Measurements from ENCODE around the gene SNUPN. TPM values are rescaled to one million over a fixed set of nuclear protein-coding genes. Genes with fewer than 3 reads are reported as not detected.

Gene SNUPN
- total and polyA plus RNA-seq, 4 donors = 19.1 to 24.6 (median 21.1) TPM

DNA sequence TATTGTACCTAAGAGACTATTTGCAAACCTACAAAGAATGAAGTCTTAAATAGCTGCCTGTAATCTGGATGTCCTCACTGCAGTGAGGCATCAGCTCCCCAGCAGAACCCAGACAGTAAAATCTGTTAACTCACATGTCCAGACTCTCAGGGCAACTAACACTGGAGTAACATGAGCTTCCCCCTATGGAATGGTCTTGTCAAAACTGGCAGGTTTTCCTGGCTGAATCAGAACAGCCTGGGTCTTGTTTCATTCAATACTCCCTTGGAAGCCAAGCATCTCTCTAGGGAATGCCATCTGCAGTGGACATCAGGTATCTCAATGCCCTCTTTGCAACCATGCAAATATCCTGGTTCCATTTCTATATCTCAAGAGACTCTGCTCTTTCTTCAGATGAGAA, 70.8 kb downstream of the SNUPN start:
- H3K9me3 ChIP-seq (ENCODE audit: control insufficient read depth in 4 of 4, insufficient read depth in 3 of 4, low read length in 3 of 4) = no peaks in the 10 kb centered on the region
- no peak for DNase-seq
- H3K27me3 ChIP-seq (ENCODE audit: control insufficient read depth in 3 of 3, insufficient read depth in 3 of 3, low read length in 2 of 3) = no peaks in the 10 kb centered on the region
- TF ChIP-seq, protein P1, sequence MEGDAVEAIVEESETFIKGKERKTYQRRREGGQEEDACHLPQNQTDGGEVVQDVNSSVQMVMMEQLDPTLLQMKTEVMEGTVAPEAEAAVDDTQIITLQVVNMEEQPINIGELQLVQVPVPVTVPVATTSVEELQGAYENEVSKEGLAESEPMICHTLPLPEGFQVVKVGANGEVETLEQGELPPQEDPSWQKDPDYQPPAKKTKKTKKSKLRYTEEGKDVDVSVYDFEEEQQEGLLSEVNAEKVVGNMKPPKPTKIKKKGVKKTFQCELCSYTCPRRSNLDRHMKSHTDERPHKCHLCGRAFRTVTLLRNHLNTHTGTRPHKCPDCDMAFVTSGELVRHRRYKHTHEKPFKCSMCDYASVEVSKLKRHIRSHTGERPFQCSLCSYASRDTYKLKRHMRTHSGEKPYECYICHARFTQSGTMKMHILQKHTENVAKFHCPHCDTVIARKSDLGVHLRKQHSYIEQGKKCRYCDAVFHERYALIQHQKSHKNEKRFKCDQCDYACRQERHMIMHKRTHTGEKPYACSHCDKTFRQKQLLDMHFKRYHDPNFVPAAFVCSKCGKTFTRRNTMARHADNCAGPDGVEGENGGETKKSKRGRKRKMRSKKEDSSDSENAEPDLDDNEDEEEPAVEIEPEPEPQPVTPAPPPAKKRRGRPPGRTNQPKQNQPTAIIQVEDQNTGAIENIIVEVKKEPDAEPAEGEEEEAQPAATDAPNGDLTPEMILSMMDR (IDR thresholded peaks at IDR 0.05; ENCODE audit: control extremely low read depth, extremely low read depth) = no peak
- no peak for ATAC-seq (ENCODE audit: insufficient read depth, low FRiP score)
- peaks cover 0 to 1% (median 0%) of the 10 kb centered on the region in 4 donors for H3K36me3 ChIP-seq (ENCODE audit: control insufficient read depth in 4 of 4, insufficient read depth in 4 of 4, low read length in 4 of 4)
- peaks cover 0 to 7% (median 0%) of the 10 kb centered on the region in 5 donors for H3K4me1 ChIP-seq (ENCODE audit: control insufficient read depth in 5 of 5, insufficient read depth in 5 of 5, low read length in 5 of 5)
- H3K4me3 ChIP-seq = no peak overlapping the region
- H3K9ac ChIP-seq (ENCODE audit: insufficient read depth in 1 of 2, low read length in 2 of 2) = no peak overlapping the region
- no peak overlapping the region for H3K27ac ChIP-seq (ENCODE audit: low read depth in 1 of 2, low read length in 1 of 2)

DNA sequence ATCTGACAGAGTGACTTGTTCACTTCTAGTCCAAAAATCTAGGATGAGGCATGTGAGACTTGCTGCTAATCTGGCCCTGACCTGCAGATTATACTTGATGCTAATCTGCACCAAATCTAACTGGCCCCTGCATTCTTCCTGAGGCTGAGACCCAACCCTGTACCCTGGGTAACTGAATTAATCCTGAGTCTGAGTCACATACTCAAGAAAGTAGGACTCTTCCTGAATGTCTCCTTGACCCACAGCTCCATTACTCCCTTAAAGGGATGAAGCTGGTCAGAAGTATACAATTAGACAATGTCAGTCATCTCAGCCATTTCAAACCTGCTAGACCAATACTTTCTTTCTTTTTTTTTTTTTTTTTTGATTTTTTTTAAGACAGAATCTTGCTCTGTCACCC, 71.9 kb downstream of the SNUPN start:
- no peak for DNase-seq
- Histone ChIP-seq H3K27ac (ENCODE audit: low read depth in 1 of 2, low read length in 1 of 2) (no peak overlapping the region), H3K9me3 (ENCODE audit: control insufficient read depth in 4 of 4, insufficient read depth in 3 of 4, low read length in 3 of 4) (no peaks in the 10 kb centered on the region), H3K9ac (ENCODE audit: insufficient read depth in 1 of 2, low read length in 2 of 2) (no peak overlapping the region), H3K4me1 (ENCODE audit: control insufficient read depth in 5 of 5, insufficient read depth in 5 of 5, low read length in 5 of 5) (peaks cover 0 to 7% (median 0%) of the 10 kb centered on the region in 5 donors), H3K4me3 (no peak overlapping the region), H3K36me3 (ENCODE audit: control insufficient read depth in 4 of 4, insufficient read depth in 4 of 4, low read length in 4 of 4) (peaks cover 0 to 1% (median 0%) of the 10 kb centered on the region in 4 donors), H3K27me3 (ENCODE audit: control insufficient read depth in 3 of 3, insufficient read depth in 3 of 3, low read length in 2 of 3) (no peaks in the 10 kb centered on the region)
- TF ChIP-seq, protein P1 (IDR thresholded peaks at IDR 0.05; ENCODE audit: control extremely low read depth, extremely low read depth) = no peak
- ATAC-seq (ENCODE audit: insufficient read depth, low FRiP score) = no peak

DNA sequence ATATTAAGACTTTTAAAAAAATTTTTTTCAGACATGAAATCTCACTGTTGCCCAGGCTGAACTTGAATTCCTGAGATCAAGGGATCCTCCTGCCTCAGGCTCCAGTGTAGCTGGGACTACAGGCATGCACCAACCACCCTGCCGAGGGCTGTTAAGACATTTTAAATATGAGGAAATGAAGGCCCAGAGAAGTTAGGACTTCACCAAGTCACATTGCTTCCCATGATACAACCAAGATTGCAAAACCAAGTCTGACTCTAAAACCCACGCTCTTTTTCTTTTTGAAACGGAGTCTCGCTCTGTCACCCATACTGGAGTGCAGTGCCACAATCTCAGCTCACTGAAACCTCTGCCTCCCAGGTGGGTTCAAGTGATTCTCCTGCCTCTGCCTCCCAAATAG, 74.4 kb downstream of the SNUPN start:
- TF ChIP-seq, protein P1 (IDR thresholded peaks at IDR 0.05; ENCODE audit: control extremely low read depth, extremely low read depth) = no peak
- H3K4me1 ChIP-seq (ENCODE audit: control insufficient read depth in 5 of 5, insufficient read depth in 5 of 5, low read length in 5 of 5) = peaks cover 0 to 7% (median 0%) of the 10 kb centered on the region in 5 donors
- H3K27me3 ChIP-seq (ENCODE audit: control insufficient read depth in 3 of 3, insufficient read depth in 3 of 3, low read length in 2 of 3) = no peaks in the 10 kb centered on the region
- H3K27ac ChIP-seq (ENCODE audit: low read depth in 1 of 2, low read length in 1 of 2) = no peak overlapping the region
- DNase-seq (no peak), ATAC-seq (ENCODE audit: insufficient read depth, low FRiP score) (peak; percentile 34)
- H3K9ac ChIP-seq (ENCODE audit: insufficient read depth in 1 of 2, low read length in 2 of 2) = no peak overlapping the region
- peaks cover 0 to 1% (median 0%) of the 10 kb centered on the region in 4 donors for H3K36me3 ChIP-seq (ENCODE audit: control insufficient read depth in 4 of 4, insufficient read depth in 4 of 4, low read length in 4 of 4)
- 26 to 69% methylated on average over 4 of the region's 4 CpGs for WGBS, 2 donors
- no peak overlapping the region for H3K4me3 ChIP-seq
- no peaks in the 10 kb centered on the region for H3K9me3 ChIP-seq (ENCODE audit: control insufficient read depth in 4 of 4, insufficient read depth in 3 of 4, low read length in 3 of 4)

Other genes with a start within 250 kb of the SNUPN start
- 10 to 100 TPM; 66.1 to 86.1 TPM for gene SIN3A, start 174.0 kb downstream of the SNUPN start, total RNA-seq
- gene SIN3A, start 174.0 kb downstream of the SNUPN start, polyA plus RNA-seq = 10 to 100 TPM in 1 of 2 donors, 1 to 10 TPM in 1; 9.8 to 19.9 TPM
- gene PTPN9, start 46.4 kb downstream of the SNUPN start, total RNA-seq = 10 to 100 TPM; 24.1 to 32.4 TPM
- 10 to 100 TPM in 1 of 2 donors, 1 to 10 TPM in 1; 7.1 to 15.6 TPM for gene PTPN9, start 46.4 kb downstream of the SNUPN start, polyA plus RNA-seq
- 10 to 100 TPM; 34.2 to 66.8 TPM for gene IMP3, start 14.5 kb upstream of the SNUPN start, total RNA-seq
- 10 to 100 TPM; 73.4 to 78.4 TPM for gene IMP3, start 14.5 kb upstream of the SNUPN start, polyA plus RNA-seq
- 10 to 100 TPM; 16.7 to 23.5 TPM for gene SNX33, start 22.2 kb upstream of the SNUPN start, total RNA-seq
- gene SNX33, start 22.2 kb upstream of the SNUPN start, polyA plus RNA-seq = 10 to 100 TPM; 13.6 to 19.3 TPM
- 10 to 100 TPM; 32.4 to 38.1 TPM for gene CSPG4, start 87.1 kb upstream of the SNUPN start, total RNA-seq
- 10 to 100 TPM in 1 of 2 donors, 1 to 10 TPM in 1; 8.5 to 16.0 TPM for gene CSPG4, start 87.1 kb upstream of the SNUPN start, polyA plus RNA-seq
- gene UBE2Q2, start 217.7 kb upstream of the SNUPN start, total RNA-seq = 10 to 100 TPM; 22.0 to 35.9 TPM
- gene UBE2Q2, start 217.7 kb upstream of the SNUPN start, polyA plus RNA-seq = 10 to 100 TPM; 15.5 to 20.2 TPM